OCI-LY7 (cell line): Measurements from ENCODE around the gene PACSIN2. TPM values are rescaled to one million over a fixed set of nuclear protein-coding genes. Genes with fewer than 3 reads are reported as not detected.

Experiments used
- BruUV-seq: library from RNA; stranded (reverse); fragments of 400-500 nt; replicated peaks from 2 replicates; lab custom pipeline; 2021; lab: Mats Ljungman, UMichigan
- CTCF ChIA-PET: fragments of 300-600 bp; sonication (Branson Sonifier 250); formaldehyde crosslinking; loops from one replicate; lab custom pipeline; 2022; ENCODE audit warnings: antibody characterized with exemption; ENCODE audit not compliant: unreplicated experiment; lab: Charles Lee
- POLR2A ChIA-PET: fragments of 300-600 bp; sonication (Branson Sonifier 250); formaldehyde crosslinking; loops from one replicate; lab custom pipeline; 2022; ENCODE audit warnings: antibody characterized with exemption; lab: Charles Lee
- DNase-seq: peaks from one replicate; pipeline ENCODE4 v3.0.0-alpha.2; 2015; ENCODE audit warnings: low spot score
- H2AFZ ChIP-seq: fragments of 200-600 bp; sonication (generic), shearing (Covaris generic); 2 replicates; pipeline ENCODE4 v1.6.1; 2014; ENCODE audit warnings: mild to moderate bottlenecking, antibody characterized with exemption, low read length, moderate library complexity
- H3K27ac ChIP-seq: fragments of 200-600 bp; sonication (generic); 2 replicates; pipeline ENCODE4 v1.5.1; 2014; ENCODE audit warnings: mixed run types, low read depth, mild to moderate bottlenecking, moderate library complexity, low read length, inconsistent platforms; ENCODE audit not compliant: poor library complexity, severe bottlenecking
- H3K36me3 ChIP-seq: fragments of 200-600 bp; sonication (generic); 2 replicates; pipeline ENCODE4 v1.6.1; 2014; ENCODE audit warnings: mild to moderate bottlenecking, antibody characterized with exemption, low read length, moderate library complexity, mixed read lengths; ENCODE audit not compliant: insufficient read depth
- H3K4me1 ChIP-seq: fragments of 200-600 bp; sonication (generic); 2 replicates; pipeline ENCODE4 v1.5.1; 2014; ENCODE audit warnings: mild to moderate bottlenecking, low read length; ENCODE audit not compliant: insufficient read depth, poor library complexity, severe bottlenecking
- H3K4me2 ChIP-seq: fragments of 200-600 bp; sonication (generic); 2 replicates; pipeline ENCODE4 v1.6.1; 2014; ENCODE audit warnings: mild to moderate bottlenecking, low read length
- H3K4me3 ChIP-seq: fragments of 200-600 bp; sonication (generic); 2 replicates; pipeline ENCODE4 v1.5.1; 2014; ENCODE audit warnings: mild to moderate bottlenecking, low read depth, low read length; ENCODE audit not compliant: poor library complexity, severe bottlenecking
- H3K79me2 ChIP-seq: fragments of 200-600 bp; sonication (generic); 2 replicates; pipeline ENCODE4 v1.6.1; 2016; ENCODE audit warnings: low read depth, mild to moderate bottlenecking, low read length, moderate library complexity, mixed read lengths; ENCODE audit not compliant: insufficient read depth
- H3K9me2 ChIP-seq: fragments of 200-600 bp; sonication (generic); 2 replicates; pipeline ENCODE4 v1.6.1; 2016; ENCODE audit warnings: mild to moderate bottlenecking, low read length, mixed read lengths; ENCODE audit not compliant: insufficient read depth
- H3K9me3 ChIP-seq: fragments of 200-600 bp; sonication (generic); 2 replicates; pipeline ENCODE4 v1.6.1; 2014; ENCODE audit warnings: mild to moderate bottlenecking, mixed run types, low read length, mixed read lengths
- H4K20me1 ChIP-seq: fragments of 200-600 bp; sonication (generic); 2 replicates; pipeline ENCODE4 v1.6.1; 2014; ENCODE audit warnings: mild to moderate bottlenecking, antibody characterized with exemption, low read length, moderate library complexity, mixed read lengths; ENCODE audit not compliant: insufficient read depth
- CTCF ChIP-seq: fragments of 200-600 bp; sonication (generic); conservative IDR thresholded peaks from 2 replicates; pipeline ENCODE4 v1.5.1; 2014; ENCODE audit warnings: mild to moderate bottlenecking, antibody characterized with exemption, low read length, moderate library complexity, mixed read lengths
- EZH2phosphoT487 ChIP-seq: fragments of 200-600 bp; sonication (generic); IDR thresholded peaks from 2 replicates; pipeline ENCODE4 v1.6.1; 2018; ENCODE audit warnings: low read depth, borderline replicate concordance, mild to moderate bottlenecking, mixed run types, antibody characterized with exemption, low read length, moderate library complexity, mixed read lengths
- intact Hi-C: fragments of 100-400 bp; cut with micrococcal nuclease; formaldehyde crosslinking; loops from one replicate; pipeline ENCODE4 v1.10.0; 2022; ENCODE audit not compliant: unreplicated experiment
- total RNA-seq, 2 experiments: library from RNA; depleted of rRNA in 1 of 2; stranded (reverse); fragments of >200 nt in 1 of 2; shearing (Covaris generic) in 1 of 2; gene quantifications; 2 replicates each; pipeline ENCODE4 v1.2.3, GENCODE V29; 2014 to 2022

The PACSIN2 gene
- total RNA-seq, 2 experiments from 2014 or later = 25.4 to 41.7 TPM

DNA sequence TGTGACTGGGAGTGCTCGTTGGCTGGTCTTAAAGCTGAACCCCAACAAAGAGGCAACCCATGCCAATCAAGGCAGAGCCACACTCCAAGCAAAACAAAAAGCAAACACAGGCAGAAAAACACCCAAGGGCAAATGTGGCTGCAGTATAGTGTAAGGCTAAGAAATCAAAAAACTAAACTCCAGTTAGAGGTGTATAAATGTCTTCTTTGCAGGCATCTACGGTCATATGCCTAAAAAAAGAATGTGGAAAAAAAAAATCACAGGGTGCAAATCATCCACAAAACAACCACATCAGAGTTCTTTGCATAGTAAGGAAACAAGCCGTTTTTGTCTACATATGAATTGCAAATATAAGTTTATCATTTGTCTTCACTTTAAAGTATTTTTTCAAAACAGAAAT lies 185.6 kb downstream of the PACSIN2 start:
- intact Hi-C loops = no loop called here
- POLR2A ChIA-PET = no interaction called here

GRCh38 chr22:42825796-42826195 lies 189.2 kb downstream of the PACSIN2 start:
- no peaks in the 10 kb centered on the region for H3K9me2 ChIP-seq
- peaks cover 28% of the 10 kb centered on the region for H3K36me3 ChIP-seq
- H3K79me2 ChIP-seq = no peaks in the 10 kb centered on the region
- ChIA-PET CTCF (no interaction called here), POLR2A (no interaction called here)
- no peak overlapping the region for H3K4me3 ChIP-seq
- 0 out of 2 replicates have a peak, but pooled peaks cover 4% of the 10 kb centered on the region for H3K9me3 ChIP-seq
- H3K27ac ChIP-seq = no peak overlapping the region
- BruUV-seq = no TSS peak
- H3K4me2 ChIP-seq = no peak overlapping the region
- no peaks in the 10 kb centered on the region for H4K20me1 ChIP-seq
- H3K4me1 ChIP-seq = peaks cover 8% of the 10 kb centered on the region
- no peak overlapping the region for H2AFZ ChIP-seq
- DNase-seq = no peak
- intact Hi-C loops = no loop called here
- TF ChIP-seq EZH2phosphoT487 (no peak), CTCF (no peak)

More for the DNA sequence above, 185.6 kb downstream of the PACSIN2 start:
- Histone ChIP-seq H3K4me2 (no peak overlapping the region), H3K36me3 (peaks cover 43% of the 10 kb centered on the region), H3K4me1 (no peaks in the 10 kb centered on the region), H4K20me1 (no peaks in the 10 kb centered on the region), H3K4me3 (no peak overlapping the region), H3K27ac (no peak overlapping the region), H3K9me2 (no peaks in the 10 kb centered on the region), H2AFZ (no peak overlapping the region), H3K79me2 (no peaks in the 10 kb centered on the region), H3K9me3 (no peaks in the 10 kb centered on the region)
- no TSS peak for BruUV-seq
- CTCF ChIA-PET = no interaction called here
- TF ChIP-seq EZH2phosphoT487 (no peak), CTCF (no peak)
- no peak for DNase-seq

GRCh38 chr22:42821386-42821785 lies 193.6 kb downstream of the PACSIN2 start:
- DNase-seq = no peak
- no peaks in the 10 kb centered on the region for H3K79me2 ChIP-seq
- peaks cover 16% of the 10 kb centered on the region for H3K36me3 ChIP-seq
- TF ChIP-seq EZH2phosphoT487 (no peak), CTCF (no peak)
- BruUV-seq = no TSS peak
- POLR2A ChIA-PET = interaction anchor here (0.6 kb wide), 1 partner anchor 46 kb away, joined by 4 read pairs; no protein-coding TSS in a partner anchor
- H3K4me2 ChIP-seq = no peak overlapping the region
- no peaks in the 10 kb centered on the region for H3K9me2 ChIP-seq
- no peak overlapping the region for H3K27ac ChIP-seq
- peaks cover 18% of the 10 kb centered on the region for H3K4me1 ChIP-seq
- H4K20me1 ChIP-seq = no peaks in the 10 kb centered on the region
- no peak overlapping the region for H3K4me3 ChIP-seq
- intact Hi-C loops = no loop called here
- 0 out of 2 replicates have a peak, but pooled peaks cover 4% of the 10 kb centered on the region for H3K9me3 ChIP-seq
- no peak overlapping the region for H2AFZ ChIP-seq
- CTCF ChIA-PET = no interaction called here
